ENCODE results near the gene GRIP1. TPM values are rescaled to one million over a fixed set of nuclear protein-coding genes. Genes with fewer than 3 reads are reported as not detected.

Gene GRIP1
- total and polyA plus RNA-seq, 5 experiments from 2014 or later, result 0.25 to 4.2 (median 1.1) TPM

- peaks cover 0 to 2% (median 0%) of the 10 kb centered on the region in 5 donors for H3K27me3 Mint-ChIP-seq
- peak; percentile 48 to 63 for ATAC-seq
- H3K27ac Mint-ChIP-seq, result peak overlapping the region in 9 of 10 donors; percentile 75 to 94 (median 86)
- H3K4me1 Mint-ChIP-seq, result peaks cover 12 to 63% (median 50%) of the 10 kb centered on the region in 4 donors
- H3K9me3 Mint-ChIP-seq, result peaks cover 0 to 7% (median 0%) of the 10 kb centered on the region in 9 donors
- POLR2A ChIA-PET, result interaction anchor here (0.8 to 2.0 kb wide), 5 partner anchors 10 to 559 kb away, joined by 3 to 7 read pairs (median 4); no protein-coding TSS in a partner anchor
- H3K4me3 Mint-ChIP-seq, result peak overlapping the region; percentile 56 to 83 (median 74)
- peaks cover 0 to 5% (median 0%) of the 10 kb centered on the region in 3 donors for H3K36me3 Mint-ChIP-seq
- no peak for DNase-seq
Observed at GRCh38 chr12:66709457-66709773, 30.5 kb upstream of the GRIP1 start.

GRCh38 chr12:66708704-66709456, 30.0 kb upstream of the GRIP1 start:
- POLR2A ChIA-PET, result interaction anchor here (0.6 to 2.0 kb wide), 5 partner anchors 10 to 560 kb away, joined by 3 to 7 read pairs (median 4); no protein-coding TSS in a partner anchor
- peak overlapping the region; percentile 71 to 94 (median 84) for H3K27ac Mint-ChIP-seq

GRCh38 chr12:66707002-66707697, 28.3 kb upstream of the GRIP1 start:
- H3K4me3 Mint-ChIP-seq, result no peak overlapping the region
- H3K36me3 Mint-ChIP-seq, result peaks cover 0 to 5% (median 0%) of the 10 kb centered on the region in 3 donors
- peak overlapping the region in 4 of 10 donors; percentile 8 to 34 (median 24) for H3K27ac Mint-ChIP-seq
- ATAC-seq, result no peak
- peaks cover 9 to 45% (median 36%) of the 10 kb centered on the region in 4 donors for H3K4me1 Mint-ChIP-seq
- no peak for DNase-seq
- POLR2A ChIA-PET, result no interaction called here
- H3K9me3 Mint-ChIP-seq, result peaks cover 0 to 7% (median 0%) of the 10 kb centered on the region in 9 donors
- H3K27me3 Mint-ChIP-seq, result peaks cover 0 to 8% (median 0%) of the 10 kb centered on the region in 5 donors

More at GRCh38 chr12:66708704-66709456, 30.0 kb upstream of the GRIP1 start:
- ATAC-seq (peak; percentile 93 to 94), DNase-seq (peak in 3 of 10 donors; percentile 52 to 77 (median 70))
- H3K27me3 Mint-ChIP-seq, result peaks cover 0 to 2% (median 0%) of the 10 kb centered on the region in 5 donors
- H3K36me3 Mint-ChIP-seq, result peaks cover 0 to 5% (median 0%) of the 10 kb centered on the region in 3 donors
- peaks cover 12 to 62% (median 50%) of the 10 kb centered on the region in 4 donors for H3K4me1 Mint-ChIP-seq
- H3K4me3 Mint-ChIP-seq, result peak overlapping the region; percentile 56 to 83 (median 74)
- peaks cover 0 to 7% (median 0%) of the 10 kb centered on the region in 9 donors for H3K9me3 Mint-ChIP-seq

- ATAC-seq (no peak), DNase-seq (no peak)
- H3K4me3 Mint-ChIP-seq, result peak overlapping the region in 1 of 10 donors; percentile 5
- H3K27me3 Mint-ChIP-seq, result peaks cover 0 to 9% (median 0%) of the 10 kb centered on the region in 5 donors
- H3K4me1 Mint-ChIP-seq, result peaks cover 21 to 38% (median 34%) of the 10 kb centered on the region in 4 donors
- POLR2A ChIA-PET, result interaction anchor here (0.6 to 1.8 kb wide), 3 partner anchors 10 to 397 kb away, joined by 3 to 7 read pairs (median 3); no protein-coding TSS in a partner anchor
- H3K9me3 Mint-ChIP-seq, result peaks cover 0 to 4% (median 0%) of the 10 kb centered on the region in 9 donors
- H3K36me3 Mint-ChIP-seq, result no peaks in the 10 kb centered on the region
- H3K27ac Mint-ChIP-seq, result peak overlapping the region in 7 of 10 donors; percentile 15 to 83 (median 53)
Observed at GRCh38 chr12:66699738-66700482, 21.0 kb upstream of the GRIP1 start.

- peak overlapping the region in 7 of 10 donors; percentile 9 to 67 (median 33) for H3K27ac Mint-ChIP-seq
- peak overlapping the region in 7 of 10 donors; percentile 0 to 58 (median 21) for H3K4me3 Mint-ChIP-seq
- ATAC-seq, result peak; percentile 33 to 44
Observed at GRCh38 chr12:66698558-66698957, 19.7 kb upstream of the GRIP1 start.

GRCh38 chr12:66697404-66697803, 18.5 kb upstream of the GRIP1 start:
- POLR2A ChIA-PET, result no interaction called here
- H3K4me1 Mint-ChIP-seq, result peaks cover 24 to 37% (median 35%) of the 10 kb centered on the region in 4 donors
- H3K4me3 Mint-ChIP-seq, result no peak overlapping the region
- H3K27ac Mint-ChIP-seq, result peak overlapping the region in 4 of 10 donors; percentile 51 to 79 (median 57)
- DNase-seq (no peak), ATAC-seq (no peak)
- H3K9me3 Mint-ChIP-seq, result peaks cover 0 to 4% (median 0%) of the 10 kb centered on the region in 9 donors
- H3K27me3 Mint-ChIP-seq, result peaks cover 0 to 1% (median 0%) of the 10 kb centered on the region in 5 donors
- H3K36me3 Mint-ChIP-seq, result no peaks in the 10 kb centered on the region

More at GRCh38 chr12:66698558-66698957, 19.7 kb upstream of the GRIP1 start:
- Mint-ChIP-seq H3K27me3 (peaks cover 0 to 7% (median 0%) of the 10 kb centered on the region in 5 donors), H3K4me1 (peaks cover 24 to 37% (median 35%) of the 10 kb centered on the region in 4 donors), H3K36me3 (no peaks in the 10 kb centered on the region), H3K9me3 (peaks cover 0 to 4% (median 0%) of the 10 kb centered on the region in 9 donors)
- POLR2A ChIA-PET, result interaction anchor here (1.8 kb wide), 1 partner anchor 11 kb away, joined by 7 read pairs; no protein-coding TSS in a partner anchor
- no peak for DNase-seq

- POLR2A ChIA-PET, result interaction anchor here (0.6 kb wide), 1 partner anchor 860 kb away, joined by 6 read pairs; no protein-coding TSS in a partner anchor
Observed at GRCh38 chr12:66694666-66695613, 16.1 kb upstream of the GRIP1 start.

GRCh38 chr12:66693901-66694513, 15.1 kb upstream of the GRIP1 start:
- Mint-ChIP-seq H3K27me3 (no peaks in the 10 kb centered on the region), H3K4me1 (peaks cover 16 to 29% (median 24%) of the 10 kb centered on the region in 4 donors), H3K4me3 (no peak overlapping the region), H3K36me3 (no peaks in the 10 kb centered on the region), H3K9me3 (no peaks in the 10 kb centered on the region), H3K27ac (no peak overlapping the region)
- DNase-seq (peak in 6 of 10 donors; percentile 11 to 61 (median 48)), ATAC-seq (peak; percentile 94 to 97)
- POLR2A ChIA-PET, result no interaction called here

More at GRCh38 chr12:66694666-66695613, 16.1 kb upstream of the GRIP1 start:
- Mint-ChIP-seq H3K4me1 (peaks cover 22 to 38% (median 34%) of the 10 kb centered on the region in 4 donors), H3K9me3 (peaks cover 0 to 4% (median 0%) of the 10 kb centered on the region in 9 donors), H3K27me3 (no peaks in the 10 kb centered on the region), H3K4me3 (no peak overlapping the region), H3K36me3 (no peaks in the 10 kb centered on the region), H3K27ac (no peak overlapping the region)
- ATAC-seq, result no peak
- DNase-seq, result no peak

- Mint-ChIP-seq H3K36me3 (no peaks in the 10 kb centered on the region), H3K27ac (no peak overlapping the region), H3K4me1 (peaks cover 9 to 19% (median 14%) of the 10 kb centered on the region in 4 donors), H3K4me3 (no peak overlapping the region), H3K9me3 (no peaks in the 10 kb centered on the region), H3K27me3 (no peaks in the 10 kb centered on the region)
- ATAC-seq, result no peak
- no peak for DNase-seq
- POLR2A ChIA-PET, result no interaction called here
Observed at GRCh38 chr12:66692986-66693385, 14.1 kb upstream of the GRIP1 start.

- no peaks in the 10 kb centered on the region for H3K36me3 Mint-ChIP-seq
- ATAC-seq (no peak), DNase-seq (no peak)
- no peak overlapping the region for H3K27ac Mint-ChIP-seq
- H3K4me1 Mint-ChIP-seq, result peaks cover 5 to 11% (median 7%) of the 10 kb centered on the region in 4 donors
- no peak overlapping the region for H3K4me3 Mint-ChIP-seq
- H3K27me3 Mint-ChIP-seq, result no peaks in the 10 kb centered on the region
- POLR2A ChIA-PET, result no interaction called here
- no peaks in the 10 kb centered on the region for H3K9me3 Mint-ChIP-seq
Observed at GRCh38 chr12:66692170-66692569, 13.3 kb upstream of the GRIP1 start.

Measured in naive thymus-derived CD8-positive, alpha-beta T cell (primary cell).